SK-N-SH (cell line): ENCODE results near the gene MAP7.

Experiments
- CHD2 ChIP-seq: fragments of 150-350 bp; IDR thresholded peaks from 2 replicates; pipeline ENCODE4 v1.6.1; 2018; ENCODE audit warnings: low read length; ENCODE audit not compliant: partially characterized antibody
- CTCF ChIP-seq: fragments of 200-600 bp; sonication (generic); IDR thresholded peaks from 2 replicates; pipeline ENCODE4 v1.6.1; 2017; ENCODE audit warnings: antibody characterized with exemption, mild to moderate bottlenecking, moderate library complexity
- EP300 ChIP-seq, 2 experiments: IDR thresholded peaks; 2 replicates each; pipeline versions ENCODE4 v1.4.0 to v1.6.1; 2012; ENCODE audit warnings: borderline replicate concordance in 1 of 2, low read depth in 1 of 2, low read length in 1 of 2
- FOXM1 ChIP-seq: IDR thresholded peaks from 2 replicates; pipeline ENCODE4 v1.4.0; 2012; ENCODE audit warnings: low read depth, mild to moderate bottlenecking
- MAX ChIP-seq: IDR thresholded peaks from 2 replicates; pipeline ENCODE4 v1.4.0; 2012; ENCODE audit warnings: low read depth
- MXI1 ChIP-seq: IDR thresholded peaks from 2 replicates; pipeline ENCODE4 v1.6.1; 2012; ENCODE audit warnings: mild to moderate bottlenecking, low read depth, low read length, improper control_type of control experiment
- POLR2AphosphoS5 ChIP-seq: IDR thresholded peaks from 2 replicates; pipeline ENCODE4 v1.6.1; 2012; ENCODE audit warnings: low read depth, low read length
- RAD21 ChIP-seq: IDR thresholded peaks from 2 replicates; pipeline ENCODE4 v1.6.1; 2012; ENCODE audit warnings: mild to moderate bottlenecking, low read length
- RCOR1 ChIP-seq: fragments of 150-350 bp; IDR thresholded peaks from 2 replicates; pipeline ENCODE4 v1.6.1; 2017; ENCODE audit warnings: antibody characterized with exemption, low read length
- TAF1 ChIP-seq: IDR thresholded peaks from 2 replicates; pipeline ENCODE4 v1.6.1; 2012; ENCODE audit warnings: low read depth, mild to moderate bottlenecking, low read length, moderate library complexity, borderline replicate concordance
- TEAD4 ChIP-seq: IDR thresholded peaks from 2 replicates; pipeline ENCODE4 v1.4.0; 2012; ENCODE audit warnings: mild to moderate bottlenecking, borderline replicate concordance; ENCODE audit not compliant: insufficient read depth

GRCh38 chr6:136337606-136338005 lies 212.6 kb downstream of the MAP7 start:
- no peak for TF ChIP-seq CTCF
- TF ChIP-seq TEAD4: no peak
- no peak for TF ChIP-seq RAD21
- no peak for TF ChIP-seq RCOR1
- no peak for TF ChIP-seq EP300 (IDR thresholded peaks at IDR 0.05; ENCODE audit: borderline replicate concordance in 1 of 2, low read depth in 1 of 2, low read length in 1 of 2)
- TF ChIP-seq CHD2: no peak
- TF ChIP-seq POLR2AphosphoS5: no peak
- no peak for TF ChIP-seq FOXM1
- TF ChIP-seq TAF1: no peak
- TF ChIP-seq MXI1: no peak
- no peak for TF ChIP-seq MAX
